Cardiac septum (tissue), 1 donor: ENCODE measurements around the gene SLC12A2. TPM values are rescaled to one million over a fixed set of nuclear protein-coding genes. Genes with fewer than 3 reads are reported as not detected.

Experiments used
- DNase-seq: peaks from one replicate; pipeline ENCODE4 v3.0.0-alpha.2; 2020; ENCODE audit warnings: low spot score
- intact Hi-C: fragments of 100-400 bp; cut with DNase I; formaldehyde crosslinking; loops from one replicate; pipeline ENCODE4 v1.14.0; 2022
- long read RNA-seq: library from polyadenylated mRNA; unstranded; transcript quantifications from one replicate; pipeline ENCODE4 v2.0.0, GENCODE V29; 2021
- total RNA-seq: library from RNA; stranded (reverse); fragmentation: NEBNext Ultra II Directional; extraction: Animal tissue kit (Norgen Biotek cat#: 25700); gene quantifications from one replicate; pipeline ENCODE4 v1.2.1, GENCODE V29; 2021
- donor health status: DM: no; HTN: no; CAD: no.

Gene SLC12A2
- total RNA-seq = 21.6 TPM
- long read RNA-seq, full-length matches to known transcripts = 2 of 15 reads
- long read RNA-seq, partial matches to known transcripts = 7 of 15 reads
- long read RNA-seq, other reads (novel, unspliced or antisense) = 6 of 15 reads

GRCh38 chr5:128083033-128083810, at the start of gene SLC12A2:
TSS of gene SLC12A2 (plus strand) at chr5:128083766. CDS start at chr5:128083955, 189 bp downstream.
- DNase-seq = peak; percentile 96
- intact Hi-C loops = loop anchor here (2.0 to 10.0 kb wide), 8 partner anchors 46 to 521 kb away; no protein-coding TSS in a partner anchor

GRCh38 chr5:128035689-128036088, 47.9 kb upstream of the SLC12A2 start:
- DNase-seq = no peak
- intact Hi-C loops = loop anchor here (5.0 kb wide), 2 partner anchors 47 to 148 kb away; partner anchors contain the start of gene SLC12A2

- intact Hi-C loops = loop anchor here (5.0 kb wide), 2 partner anchors 45 to 150 kb away; partner anchors contain the start of gene SLC12A2
- DNase-seq = no peak
These were observed 46.6 kb upstream of the SLC12A2 start for GRCh38 chr5:128036950-128037349.

GRCh38 chr5:128038643-128039042, 44.9 kb upstream of the SLC12A2 start:
- intact Hi-C loops = loop anchor here (5.0 kb wide), 2 partner anchors 44 to 151 kb away; partner anchors contain the start of gene SLC12A2
- DNase-seq = no peak

GRCh38 chr5:128040927-128041326, 42.6 kb upstream of the SLC12A2 start:
- intact Hi-C loops = no loop called here
- no peak for DNase-seq

GRCh38 chr5:128052780-128053179, 30.8 kb upstream of the SLC12A2 start:
- DNase-seq = no peak
- intact Hi-C loops = no loop called here

- intact Hi-C loops = no loop called here
- no peak for DNase-seq
These were observed 30.1 kb upstream of the SLC12A2 start for GRCh38 chr5:128053291-128053954.

- intact Hi-C loops = no loop called here
- no peak for DNase-seq
These were observed 22.8 kb upstream of the SLC12A2 start for GRCh38 chr5:128060644-128061385.

GRCh38 chr5:128062172-128062746, 21.3 kb upstream of the SLC12A2 start:
- intact Hi-C loops = no loop called here
- DNase-seq = no peak

- no peak for DNase-seq
- intact Hi-C loops = no loop called here
These were observed 9.4 kb upstream of the SLC12A2 start for GRCh38 chr5:128074171-128074570.

- no peak for DNase-seq
- intact Hi-C loops = no loop called here
These were observed 8.6 kb upstream of the SLC12A2 start for GRCh38 chr5:128074953-128075352.

- DNase-seq = no peak
- intact Hi-C loops = no loop called here
These were observed 6.0 kb upstream of the SLC12A2 start for GRCh38 chr5:128077526-128077925.

- intact Hi-C loops = loop anchor here (5.0 to 10.0 kb wide), 6 partner anchors 44 to 519 kb away; no protein-coding TSS in a partner anchor
- DNase-seq = no peak
These were observed 2.3 kb upstream of the SLC12A2 start for GRCh38 chr5:128081111-128081851.

GRCh38 chr5:128082551-128083032, 974 bp upstream of the SLC12A2 start:
- intact Hi-C loops = loop anchor here (2.0 to 10.0 kb wide), 8 partner anchors 45 to 520 kb away; no protein-coding TSS in a partner anchor
- no peak for DNase-seq

GRCh38 chr5:128083811-128084227, 253 bp downstream of the SLC12A2 start:
- no peak for DNase-seq
- intact Hi-C loops = loop anchor here (2.0 to 10.0 kb wide), 8 partner anchors 47 to 522 kb away; no protein-coding TSS in a partner anchor

- peak; percentile 83 for DNase-seq
- intact Hi-C loops = loop anchor here (5.0 to 10.0 kb wide), 6 partner anchors 47 to 522 kb away; no protein-coding TSS in a partner anchor
These were observed 932 bp downstream of the SLC12A2 start for GRCh38 chr5:128084228-128085167.

GRCh38 chr5:128085413-128085812, 1.8 kb downstream of the SLC12A2 start:
- intact Hi-C loops = loop anchor here (10.0 kb wide), 1 partner anchor 181 kb away; no protein-coding TSS in a partner anchor
- DNase-seq = no peak
